ENCODE measurements around the gene LBX1.

Gene LBX1

GRCh38 chr10:101224910-101225823, 4.1 kb downstream of the LBX1 start:
- DNase-seq = no peak

- DNase-seq = no peak
Measured at GRCh38 chr10:101224060-101224909, 5.0 kb downstream of the LBX1 start.

GRCh38 chr10:101223274-101224059, 5.8 kb downstream of the LBX1 start:
- no peak for DNase-seq

GRCh38 chr10:101222683-101223273, 6.5 kb downstream of the LBX1 start:
- no peak for DNase-seq

- DNase-seq = no peak
Measured at GRCh38 chr10:101221963-101222531, 7.2 kb downstream of the LBX1 start.

GRCh38 chr10:101221549-101221948, 7.7 kb downstream of the LBX1 start:
- no peak for DNase-seq

GRCh38 chr10:101219946-101220451, 9.3 kb downstream of the LBX1 start:
- DNase-seq = no peak

- no peak for DNase-seq
Measured at GRCh38 chr10:101219139-101219945, 9.9 kb downstream of the LBX1 start.

- no peak for DNase-seq
Measured at GRCh38 chr10:101218351-101219138, 10.7 kb downstream of the LBX1 start.

- DNase-seq = no peak
Measured at GRCh38 chr10:101217450-101218281, 11.6 kb downstream of the LBX1 start.

- no peak for DNase-seq
Measured at GRCh38 chr10:101217044-101217425, 12.2 kb downstream of the LBX1 start.

- no peak for DNase-seq
Measured at GRCh38 chr10:101216207-101217043, 12.8 kb downstream of the LBX1 start.

- DNase-seq = no peak
Measured at GRCh38 chr10:101215397-101216206, 13.7 kb downstream of the LBX1 start.

- peak; percentile 56 for DNase-seq
Measured at GRCh38 chr10:101214446-101215396, 14.5 kb downstream of the LBX1 start.

GRCh38 chr10:101208543-101208942, 20.7 kb downstream of the LBX1 start:
- DNase-seq = no peak

- no peak for DNase-seq
Measured at GRCh38 chr10:101207026-101207425, 22.2 kb downstream of the LBX1 start.

Data from activated effector memory CD4-positive, alpha-beta T cell treated with Interleukin-2 at 50 U/mL for 16 hours (primary cell).